Measurements from ENCODE around the gene SLC4A5.

GRCh38 chr2:74197049-74197448 is 146.2 kb downstream of the SLC4A5 start:
- TF ChIP-seq POLR2AphosphoS5 (IDR thresholded peaks at IDR 0.05; ENCODE audit: low read depth, low read length) (no peak), TAF1 (IDR thresholded peaks at IDR 0.05; ENCODE audit: low read depth, low read length) (no peak), POLR2A (IDR thresholded peaks at IDR 0.05; ENCODE audit: low read depth, low read length) (no peak), SPI1 (IDR thresholded peaks at IDR 0.05; ENCODE audit: low read depth, low read length) (no peak)
